ENCODE data around the gene ZNF726. TPM values are rescaled to one million over a fixed set of nuclear protein-coding genes. Genes with fewer than 3 reads are reported as not detected.
"Not testable (repeated sequence)": the region's sequence is repeated elsewhere in the genome, so short reads cannot be mapped to it uniquely, and the experiment has no call there.

The ZNF726 gene
- total and polyA plus RNA-seq, 2 donors (not counting 1 experiment from before 2014, with no cell fraction given): 3.9 to 5.6 TPM

DNA sequence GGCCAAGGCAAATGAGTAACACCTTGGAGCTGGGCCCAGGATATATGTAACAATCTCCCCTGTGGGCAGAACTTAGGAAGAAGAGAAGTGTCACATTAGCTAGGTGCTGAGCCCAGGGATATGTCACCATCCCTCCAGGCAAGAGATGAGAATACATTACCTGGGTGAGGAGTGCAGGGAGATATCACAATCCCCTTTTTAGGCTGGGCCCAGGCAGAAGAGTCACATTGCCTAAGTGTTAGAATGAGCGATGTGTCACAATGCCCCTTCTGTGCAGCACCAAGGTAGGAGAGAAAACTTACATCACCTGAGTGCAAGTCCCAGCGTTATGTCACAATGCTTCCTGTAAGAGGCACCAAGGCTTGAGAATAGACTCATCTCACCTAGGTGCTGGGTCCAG, 60.3 kb downstream of the ZNF726 start:
- ATAC-seq (ENCODE audit: low read depth) (no peak), DNase-seq (no peak)
- Mint-ChIP-seq H3K4me1 (no peaks in the 10 kb centered on the region), H3K27ac (no peak overlapping the region), H3K27me3 (peaks cover 12% of the 10 kb centered on the region), H3K9me3 (ENCODE audit: insufficient read depth) (peaks cover 2% of the 10 kb centered on the region), H3K4me3 (no peak overlapping the region)
- peaks cover 0 to 20% (median 4%) of the 10 kb centered on the region in 4 experiments for H3K27me3 ChIP-seq (replicated peaks in 1 of 4; ENCODE audit: control extremely low read depth in 1 of 4, control insufficient read depth in 3 of 4, insufficient read depth in 4 of 4, low read length in 3 of 4)
- no peaks in the 10 kb centered on the region for H3K36me3 ChIP-seq (replicated peaks in 1 of 2; ENCODE audit: control extremely low read depth in 1 of 2, control insufficient read depth in 1 of 2, extremely low read depth in 1 of 2, insufficient read depth in 2 of 2, low read length in 1 of 2)
- H3K4me2 ChIP-seq (replicated peaks; ENCODE audit: low read depth, low read length, poor library complexity, severe bottlenecking): no peak overlapping the region
- H3K9me3 ChIP-seq (ENCODE audit: control extremely low read depth in 1 of 3, control insufficient read depth in 2 of 3, insufficient read depth in 1 of 3, low read length in 2 of 3): peaks cover 0 to 13% (median 0%) of the 10 kb centered on the region in 3 donors
- no peaks in the 10 kb centered on the region for H3K4me1 ChIP-seq (ENCODE audit: control insufficient read depth in 2 of 2, insufficient read depth in 2 of 2, low read length in 2 of 2)
- H3K79me2 ChIP-seq (ENCODE audit: control insufficient read depth, insufficient read depth, low read length): no peaks in the 10 kb centered on the region
- no peak overlapping the region for H3K9ac ChIP-seq (ENCODE audit: low read length)
- no peaks in the 10 kb centered on the region for H4K20me1 ChIP-seq (ENCODE audit: control insufficient read depth, insufficient read depth, low read length, poor library complexity, severe bottlenecking)
- intact Hi-C loops (cut with micrococcal nuclease): no loop called here
- no peak overlapping the region for H3K4me3 ChIP-seq (ENCODE audit: control extremely low read depth in 1 of 5, extremely low read depth in 1 of 5, insufficient read depth in 1 of 5, low read depth in 2 of 5, low read length in 4 of 5)
- H3K27ac ChIP-seq (ENCODE audit: low read length in 2 of 2): no peak overlapping the region
- no peak overlapping the region for H2AFZ ChIP-seq (ENCODE audit: insufficient read depth, low read depth, low read length, poor library complexity, severe bottlenecking)
- POLR2A ChIA-PET: no interaction called here
- CTCF ChIA-PET: no interaction called here
- WGBS (ENCODE audit: insufficient coverage): 83% methylated on average over 2 of the region's 2 CpGs
- TF ChIP-seq EZH2 (IDR thresholded peaks at IDR 0.05; ENCODE audit: borderline replicate concordance, insufficient read depth, low read depth, low read length, poor library complexity, severe bottlenecking): no peak
- TF ChIP-seq, protein P1, sequence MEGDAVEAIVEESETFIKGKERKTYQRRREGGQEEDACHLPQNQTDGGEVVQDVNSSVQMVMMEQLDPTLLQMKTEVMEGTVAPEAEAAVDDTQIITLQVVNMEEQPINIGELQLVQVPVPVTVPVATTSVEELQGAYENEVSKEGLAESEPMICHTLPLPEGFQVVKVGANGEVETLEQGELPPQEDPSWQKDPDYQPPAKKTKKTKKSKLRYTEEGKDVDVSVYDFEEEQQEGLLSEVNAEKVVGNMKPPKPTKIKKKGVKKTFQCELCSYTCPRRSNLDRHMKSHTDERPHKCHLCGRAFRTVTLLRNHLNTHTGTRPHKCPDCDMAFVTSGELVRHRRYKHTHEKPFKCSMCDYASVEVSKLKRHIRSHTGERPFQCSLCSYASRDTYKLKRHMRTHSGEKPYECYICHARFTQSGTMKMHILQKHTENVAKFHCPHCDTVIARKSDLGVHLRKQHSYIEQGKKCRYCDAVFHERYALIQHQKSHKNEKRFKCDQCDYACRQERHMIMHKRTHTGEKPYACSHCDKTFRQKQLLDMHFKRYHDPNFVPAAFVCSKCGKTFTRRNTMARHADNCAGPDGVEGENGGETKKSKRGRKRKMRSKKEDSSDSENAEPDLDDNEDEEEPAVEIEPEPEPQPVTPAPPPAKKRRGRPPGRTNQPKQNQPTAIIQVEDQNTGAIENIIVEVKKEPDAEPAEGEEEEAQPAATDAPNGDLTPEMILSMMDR (IDR thresholded peaks at IDR 0.05): no peak

DNA sequence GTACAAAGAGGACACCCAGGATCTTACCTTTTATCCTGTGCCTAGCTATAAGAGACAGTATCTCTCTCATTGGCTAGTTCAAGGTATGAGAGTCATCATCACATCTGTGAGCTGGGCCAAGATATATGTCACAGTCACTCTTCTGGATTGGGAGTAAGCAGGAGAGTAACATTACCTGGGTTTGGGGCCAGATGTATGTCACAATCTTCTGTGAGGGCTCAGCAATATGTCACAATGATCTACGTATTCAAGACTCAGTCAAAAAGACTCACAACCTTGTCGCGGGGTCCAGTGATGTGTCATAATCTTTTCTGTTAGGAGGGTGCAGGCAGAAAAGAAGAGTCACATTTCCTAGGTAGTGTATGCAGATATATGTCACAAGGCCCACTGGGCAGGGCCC, 61.9 kb downstream of the ZNF726 start:
- H3K27ac ChIP-seq (ENCODE audit: low read length in 2 of 2); H3K9ac ChIP-seq (ENCODE audit: low read length); H4K20me1 ChIP-seq (ENCODE audit: control insufficient read depth, insufficient read depth, low read length, poor library complexity, severe bottlenecking); H3K9me3 Mint-ChIP-seq (ENCODE audit: insufficient read depth); CTCF ChIA-PET; H3K4me1 ChIP-seq (ENCODE audit: control insufficient read depth in 2 of 2, insufficient read depth in 2 of 2, low read length in 2 of 2); H3K4me2 ChIP-seq (replicated peaks; ENCODE audit: low read depth, low read length, poor library complexity, severe bottlenecking); H2AFZ ChIP-seq (ENCODE audit: insufficient read depth, low read depth, low read length, poor library complexity, severe bottlenecking); H3K36me3 ChIP-seq (replicated peaks in 1 of 2; ENCODE audit: control extremely low read depth in 1 of 2, control insufficient read depth in 1 of 2, extremely low read depth in 1 of 2, insufficient read depth in 2 of 2, low read length in 1 of 2); H3K4me3 ChIP-seq (ENCODE audit: control extremely low read depth in 1 of 5, extremely low read depth in 1 of 5, insufficient read depth in 1 of 5, low read depth in 2 of 5, low read length in 4 of 5); DNase-seq; H3K27ac Mint-ChIP-seq; H3K4me1 Mint-ChIP-seq; ATAC-seq (ENCODE audit: low read depth); H3K27me3 Mint-ChIP-seq; intact Hi-C loops (cut with micrococcal nuclease); H3K4me3 Mint-ChIP-seq; H3K79me2 ChIP-seq (ENCODE audit: control insufficient read depth, insufficient read depth, low read length); POLR2A ChIA-PET: not testable (repeated sequence)
- peaks cover 0 to 14% (median 3%) of the 10 kb centered on the region in 4 experiments for H3K27me3 ChIP-seq (replicated peaks in 1 of 4; ENCODE audit: control extremely low read depth in 1 of 4, control insufficient read depth in 3 of 4, insufficient read depth in 4 of 4, low read length in 3 of 4)
- WGBS (ENCODE audit: insufficient coverage): 95% methylated on average over 3 of the region's 3 CpGs
- H3K9me3 ChIP-seq (ENCODE audit: control extremely low read depth in 1 of 3, control insufficient read depth in 2 of 3, insufficient read depth in 1 of 3, low read length in 2 of 3): peaks cover 0 to 11% (median 0%) of the 10 kb centered on the region in 3 donors

DNA sequence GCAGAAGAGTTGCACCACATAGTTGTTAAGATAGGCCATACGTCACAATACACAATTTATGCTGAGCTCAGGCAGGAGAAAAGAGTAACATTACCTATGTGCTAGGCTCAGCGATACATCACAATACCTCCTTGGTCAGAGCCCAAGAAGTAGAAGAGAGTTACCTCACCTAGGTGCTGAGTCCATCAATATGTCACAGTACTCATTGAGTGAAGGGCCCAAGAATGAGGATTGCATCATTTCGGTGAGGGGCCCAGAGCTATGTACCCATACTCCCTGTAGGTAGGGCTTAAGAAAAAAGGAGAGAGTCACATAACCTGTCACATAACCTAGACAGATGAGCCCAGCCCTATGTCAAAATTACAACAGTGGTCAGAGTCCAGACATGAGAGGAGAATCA, 62.6 kb downstream of the ZNF726 start:
- H3K27ac ChIP-seq (ENCODE audit: low read length in 2 of 2); H3K9me3 ChIP-seq (ENCODE audit: control extremely low read depth in 1 of 3, control insufficient read depth in 2 of 3, insufficient read depth in 1 of 3, low read length in 2 of 3); H3K9ac ChIP-seq (ENCODE audit: low read length); H4K20me1 ChIP-seq (ENCODE audit: control insufficient read depth, insufficient read depth, low read length, poor library complexity, severe bottlenecking); H2AFZ ChIP-seq (ENCODE audit: insufficient read depth, low read depth, low read length, poor library complexity, severe bottlenecking); CTCF ChIA-PET; H3K4me1 ChIP-seq (ENCODE audit: control insufficient read depth in 2 of 2, insufficient read depth in 2 of 2, low read length in 2 of 2); DNase-seq; H3K9me3 Mint-ChIP-seq (ENCODE audit: insufficient read depth); H3K79me2 ChIP-seq (ENCODE audit: control insufficient read depth, insufficient read depth, low read length); H3K4me3 ChIP-seq (ENCODE audit: control extremely low read depth in 1 of 5, extremely low read depth in 1 of 5, insufficient read depth in 1 of 5, low read depth in 2 of 5, low read length in 4 of 5); POLR2A ChIA-PET; H3K27me3 Mint-ChIP-seq; H3K36me3 ChIP-seq (replicated peaks in 1 of 2; ENCODE audit: control extremely low read depth in 1 of 2, control insufficient read depth in 1 of 2, extremely low read depth in 1 of 2, insufficient read depth in 2 of 2, low read length in 1 of 2); H3K27ac Mint-ChIP-seq; H3K27me3 ChIP-seq (replicated peaks in 1 of 4; ENCODE audit: control extremely low read depth in 1 of 4, control insufficient read depth in 3 of 4, insufficient read depth in 4 of 4, low read length in 3 of 4); H3K4me2 ChIP-seq (replicated peaks; ENCODE audit: low read depth, low read length, poor library complexity, severe bottlenecking); ATAC-seq (ENCODE audit: low read depth); H3K4me3 Mint-ChIP-seq; H3K4me1 Mint-ChIP-seq; intact Hi-C loops (cut with micrococcal nuclease): not testable (repeated sequence)
- no CpG with 5 or more reads among the region's 3 CpGs for WGBS (ENCODE audit: insufficient coverage)
